GM12875 (cell line): ENCODE measurements around the gene SLC12A7.

Source experiments
- H3K4me3 ChIP-seq: one replicate; pipeline ENCODE4 v1.5.1; 2011; ENCODE audit warnings: low read depth, low read length, control low read depth
- CTCF ChIP-seq: IDR thresholded peaks from 2 replicates; pipeline ENCODE4 v1.5.1; 2011; ENCODE audit warnings: low read depth, mild to moderate bottlenecking, control low read depth, inconsistent platforms, low read length, moderate library complexity, borderline replicate concordance; ENCODE audit not compliant: insufficient read depth

The SLC12A7 gene

GRCh38 chr5:1150866-1151265 lies 39.0 kb upstream of the SLC12A7 start:
- H3K4me3 ChIP-seq: no peak overlapping the region
- TF ChIP-seq CTCF: no peak

GRCh38 chr5:1144638-1145396 lies 33.0 kb upstream of the SLC12A7 start:
- TF ChIP-seq CTCF: no peak
- no peak overlapping the region for H3K4me3 ChIP-seq

GRCh38 chr5:1144089-1144488 lies 32.2 kb upstream of the SLC12A7 start:
- no peak overlapping the region for H3K4me3 ChIP-seq
- no peak for TF ChIP-seq CTCF

- H3K4me3 ChIP-seq: no peak overlapping the region
- TF ChIP-seq CTCF: no peak
These were observed 31.7 kb upstream of the SLC12A7 start for GRCh38 chr5:1143670-1143951.

- no peak for TF ChIP-seq CTCF
- H3K4me3 ChIP-seq: no peak overlapping the region
These were observed 31.2 kb upstream of the SLC12A7 start for GRCh38 chr5:1142886-1143669.

GRCh38 chr5:1141834-1142233 lies 30.0 kb upstream of the SLC12A7 start:
- no peak overlapping the region for H3K4me3 ChIP-seq
- no peak for TF ChIP-seq CTCF

GRCh38 chr5:1140818-1141189 lies 28.9 kb upstream of the SLC12A7 start:
- no peak overlapping the region for H3K4me3 ChIP-seq
- no peak for TF ChIP-seq CTCF
